Fibroblast of skin of scalp (primary cell): Measurements from ENCODE around the gene MPND.

Experiments
- DNase-seq: peaks from one replicate; pipeline ENCODE4 v3.0.0-alpha.2; 2013

The MPND gene

GRCh38 chr19:4406626-4407025 is 63.3 kb downstream of the MPND start:
- DNase-seq, result no peak

- no peak for DNase-seq
Observed at GRCh38 chr19:4409123-4409933, 66.0 kb downstream of the MPND start.
